GM21390 (cell line): ENCODE results near the gene LAT.
"Not testable (repeated sequence)": the region's sequence is repeated elsewhere in the genome, so short reads cannot be mapped to it uniquely, and the experiment has no call there.

Source experiments
- ATAC-seq: cut with Tn5 transposase; IDR thresholded peaks from one replicate; pipeline ENCODE4 v1.9.1; 2021; ENCODE audit not compliant: unreplicated experiment

Gene LAT

GRCh38 chr16:28984619-28985135, at the start of gene LAT:
Gene LAT (plus strand): TSS chr16:28985052. CDS start chr16:28985418, 366 bp downstream.
- no peak for ATAC-seq

- no peak for ATAC-seq
These were observed 49.5 kb upstream of the LAT start for GRCh38 chr16:28935346-28935745.

GRCh38 chr16:28935924-28936783, 48.7 kb upstream of the LAT start:
- peak; percentile 56 for ATAC-seq

- ATAC-seq, result no peak
These were observed 48.1 kb upstream of the LAT start for GRCh38 chr16:28936784-28937155.

- ATAC-seq, result no peak
These were observed 47.5 kb upstream of the LAT start for GRCh38 chr16:28937222-28937876.

GRCh38 chr16:28938721-28939120, 46.1 kb upstream of the LAT start:
- ATAC-seq, result no peak

GRCh38 chr16:28939825-28940224, 45.0 kb upstream of the LAT start:
- ATAC-seq, result not testable (repeated sequence)

- ATAC-seq, result no peak
These were observed 41.6 kb upstream of the LAT start for GRCh38 chr16:28943281-28943680.

GRCh38 chr16:28946681-28947080, 38.2 kb upstream of the LAT start:
- no peak for ATAC-seq

GRCh38 chr16:28950648-28951409, 34.0 kb upstream of the LAT start, which contains the start of gene NFATC2IP:
Gene NFATC2IP (plus strand): TSS chr16:28950937. CDS start chr16:28951012, 75 bp downstream.
- peak; percentile 90 for ATAC-seq

- ATAC-seq, result no peak
These were observed 33.4 kb upstream of the LAT start for GRCh38 chr16:28951410-28951943.

GRCh38 chr16:28958216-28958615, 26.6 kb upstream of the LAT start:
- no peak for ATAC-seq

- no peak for ATAC-seq
These were observed 26.0 kb upstream of the LAT start for GRCh38 chr16:28958836-28959235.

- no peak for ATAC-seq
These were observed 20.8 kb upstream of the LAT start for GRCh38 chr16:28964072-28964471.

- ATAC-seq, result no peak
These were observed 20.4 kb upstream of the LAT start for GRCh38 chr16:28964496-28964895.

GRCh38 chr16:28967156-28967555, 17.7 kb upstream of the LAT start:
- ATAC-seq, result no peak

GRCh38 chr16:28969696-28970095, 15.2 kb upstream of the LAT start:
- not testable (repeated sequence) for ATAC-seq

GRCh38 chr16:28974007-28974436, 10.8 kb upstream of the LAT start:
- no peak for ATAC-seq

- ATAC-seq, result peak; percentile 83
These were observed 10.3 kb upstream of the LAT start, which contains the start of gene SPNS1 for GRCh38 chr16:28974437-28975157. Gene SPNS1 (plus strand): TSS chr16:28974778. CDS start chr16:28975152, 374 bp downstream.

GRCh38 chr16:28975158-28975599, 9.7 kb upstream of the LAT start:
- ATAC-seq, result peak; percentile 20
